ENCODE results near the gene IFNL4.

DNA sequence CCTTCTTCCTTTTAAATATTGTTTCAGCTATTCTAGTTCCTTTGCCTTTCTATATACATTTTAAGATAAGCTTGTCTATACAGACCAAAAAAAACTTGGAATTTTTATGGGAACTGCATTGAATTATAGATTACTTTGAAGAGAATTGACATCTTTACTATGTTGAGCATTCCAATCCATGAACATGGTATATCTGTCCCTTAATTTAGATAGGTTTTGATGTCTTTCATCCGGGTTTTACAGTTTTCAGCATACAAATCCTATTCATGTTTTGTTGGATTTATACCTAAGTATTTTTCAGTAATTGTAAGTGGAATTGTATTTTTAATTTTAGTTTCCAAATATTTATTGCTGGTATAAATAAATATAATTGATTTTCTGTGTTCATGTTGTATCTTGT lies 35.4 kb upstream of the IFNL4 start:
- no peak for TF ChIP-seq DLX4 (CRISPR knock-in tag; IDR thresholded peaks at IDR 0.05)
- TF ChIP-seq ZBTB26 (CRISPR knock-in tag; IDR thresholded peaks at IDR 0.05), result no peak
- TF ChIP-seq, protein P1, sequence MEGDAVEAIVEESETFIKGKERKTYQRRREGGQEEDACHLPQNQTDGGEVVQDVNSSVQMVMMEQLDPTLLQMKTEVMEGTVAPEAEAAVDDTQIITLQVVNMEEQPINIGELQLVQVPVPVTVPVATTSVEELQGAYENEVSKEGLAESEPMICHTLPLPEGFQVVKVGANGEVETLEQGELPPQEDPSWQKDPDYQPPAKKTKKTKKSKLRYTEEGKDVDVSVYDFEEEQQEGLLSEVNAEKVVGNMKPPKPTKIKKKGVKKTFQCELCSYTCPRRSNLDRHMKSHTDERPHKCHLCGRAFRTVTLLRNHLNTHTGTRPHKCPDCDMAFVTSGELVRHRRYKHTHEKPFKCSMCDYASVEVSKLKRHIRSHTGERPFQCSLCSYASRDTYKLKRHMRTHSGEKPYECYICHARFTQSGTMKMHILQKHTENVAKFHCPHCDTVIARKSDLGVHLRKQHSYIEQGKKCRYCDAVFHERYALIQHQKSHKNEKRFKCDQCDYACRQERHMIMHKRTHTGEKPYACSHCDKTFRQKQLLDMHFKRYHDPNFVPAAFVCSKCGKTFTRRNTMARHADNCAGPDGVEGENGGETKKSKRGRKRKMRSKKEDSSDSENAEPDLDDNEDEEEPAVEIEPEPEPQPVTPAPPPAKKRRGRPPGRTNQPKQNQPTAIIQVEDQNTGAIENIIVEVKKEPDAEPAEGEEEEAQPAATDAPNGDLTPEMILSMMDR (IDR thresholded peaks at IDR 0.05 in 2 of 3, conservative IDR thresholded peaks at IDR 0.05 in 1 of 3; ENCODE audit: insufficient read depth in 2 of 3, low read depth in 1 of 3, low read length in 3 of 3), result no peak

Data from K562 (cell line).